ENCODE data around the gene TCF12. TPM values are rescaled to one million over a fixed set of nuclear protein-coding genes. Genes with fewer than 3 reads are reported as not detected.
A peak's percentile ranks its signal among the peaks of the same experiment; 100 is the strongest.

TCF12 gene
- total RNA-seq, 1 experiment from 2014 or later: 189 TPM

- Histone ChIP-seq H4K20me1 (ENCODE audit: insufficient read depth, low read depth, low read length) (no peaks in the 10 kb centered on the region), H2AFZ (ENCODE audit: low read length) (no peak overlapping the region), H3K4me3 (ENCODE audit: low read length) (no peak overlapping the region), H3K9ac (ENCODE audit: low read length) (no peak overlapping the region), H3K4me2 (ENCODE audit: low read depth, low read length, poor library complexity, severe bottlenecking) (peak overlapping the region; percentile 59), H3K4me1 (ENCODE audit: low read length) (peaks cover 24% of the 10 kb centered on the region), H3K36me3 (ENCODE audit: insufficient read depth, low read length) (peaks cover 9% of the 10 kb centered on the region; the same call in 1 of the 2 replicates), H3K79me2 (ENCODE audit: low read length) (no peaks in the 10 kb centered on the region), H3K27ac (ENCODE audit: low read length) (no peak overlapping the region), H3K9me3 (ENCODE audit: low read length) (no peaks in the 10 kb centered on the region), H3K9me2 (replicated peaks; ENCODE audit: insufficient read depth, low read length) (no peaks in the 10 kb centered on the region), H3K27me3 (ENCODE audit: low read length) (no peaks in the 10 kb centered on the region)
- no peak for DNase-seq
Observed at GRCh38 chr15:57280464-57280863, 362.0 kb downstream of the TCF12 start.

GRCh38 chr15:57281321-57281720, 362.9 kb downstream of the TCF12 start:
- DNase-seq: peak; percentile 60
- H3K36me3 ChIP-seq (ENCODE audit: insufficient read depth, low read length): peaks cover 14% of the 10 kb centered on the region; the same call in 1 of the 2 replicates
- H3K27ac ChIP-seq (ENCODE audit: low read length): no peak overlapping the region
- no peak overlapping the region for H3K4me3 ChIP-seq (ENCODE audit: low read length)
- H3K27me3 ChIP-seq (ENCODE audit: low read length): no peaks in the 10 kb centered on the region
- no peak overlapping the region for H2AFZ ChIP-seq (ENCODE audit: low read length)
- H3K9me3 ChIP-seq (ENCODE audit: low read length): no peaks in the 10 kb centered on the region
- H3K4me2 ChIP-seq (ENCODE audit: low read depth, low read length, poor library complexity, severe bottlenecking): peak overlapping the region; percentile 59
- H3K9me2 ChIP-seq (replicated peaks; ENCODE audit: insufficient read depth, low read length): no peaks in the 10 kb centered on the region
- H4K20me1 ChIP-seq (ENCODE audit: insufficient read depth, low read depth, low read length): no peaks in the 10 kb centered on the region
- peak overlapping the region; percentile 10; the same call in 1 of the 2 replicates for H3K9ac ChIP-seq (ENCODE audit: low read length)
- peaks cover 31% of the 10 kb centered on the region for H3K4me1 ChIP-seq (ENCODE audit: low read length)
- H3K79me2 ChIP-seq (ENCODE audit: low read length): no peaks in the 10 kb centered on the region

- no peak overlapping the region for H2AFZ ChIP-seq (ENCODE audit: low read length)
- H3K27ac ChIP-seq (ENCODE audit: low read length): no peak overlapping the region
- H4K20me1 ChIP-seq (ENCODE audit: insufficient read depth, low read depth, low read length): no peaks in the 10 kb centered on the region
- peaks cover 44% of the 10 kb centered on the region for H3K4me1 ChIP-seq (ENCODE audit: low read length)
- no peak for DNase-seq
- no peaks in the 10 kb centered on the region for H3K79me2 ChIP-seq (ENCODE audit: low read length)
- no peaks in the 10 kb centered on the region for H3K27me3 ChIP-seq (ENCODE audit: low read length)
- no peaks in the 10 kb centered on the region for H3K9me2 ChIP-seq (replicated peaks; ENCODE audit: insufficient read depth, low read length)
- H3K4me3 ChIP-seq (ENCODE audit: low read length): no peak overlapping the region
- no peak overlapping the region for H3K4me2 ChIP-seq (ENCODE audit: low read depth, low read length, poor library complexity, severe bottlenecking)
- peaks cover 16% of the 10 kb centered on the region; the same call in 1 of the 2 replicates for H3K36me3 ChIP-seq (ENCODE audit: insufficient read depth, low read length)
- H3K9me3 ChIP-seq (ENCODE audit: low read length): no peaks in the 10 kb centered on the region
- H3K9ac ChIP-seq (ENCODE audit: low read length): no peak overlapping the region
Observed at GRCh38 chr15:57282686-57283085, 364.2 kb downstream of the TCF12 start.

DNA sequence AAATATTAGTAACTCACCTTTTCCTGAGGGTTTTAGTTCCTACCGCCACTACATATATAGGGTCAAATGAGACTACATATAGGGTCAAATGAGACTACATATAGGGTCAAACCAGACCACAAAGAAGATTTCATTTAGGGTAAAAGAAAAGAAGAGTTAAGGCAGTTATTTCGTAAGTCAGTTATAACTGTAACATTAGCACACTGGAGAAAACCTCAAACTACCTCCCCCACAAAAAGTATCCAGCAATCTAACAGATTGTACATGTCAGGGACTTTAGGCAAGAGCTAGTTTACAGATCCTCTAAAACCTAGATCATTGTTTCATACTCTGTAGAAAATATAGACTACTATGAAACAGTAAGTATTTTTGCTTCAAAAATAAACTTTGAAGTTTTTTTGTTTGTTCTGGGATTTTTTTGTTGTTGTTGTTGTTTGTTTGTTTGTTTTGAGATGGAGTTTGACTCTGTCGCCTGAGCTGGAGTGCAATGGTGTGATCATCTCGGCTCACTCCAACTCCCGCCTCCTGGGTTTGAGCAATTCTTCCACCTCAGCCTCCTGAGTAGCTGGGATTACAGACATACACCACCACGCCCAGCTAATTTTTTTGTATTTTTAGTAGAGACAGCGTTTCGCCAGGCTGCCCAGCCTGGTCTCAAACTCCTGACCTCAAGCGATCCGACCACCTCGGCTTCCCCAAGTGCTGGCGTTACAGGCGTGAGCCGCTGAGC, 365.5 kb downstream of the TCF12 start:
- no peak overlapping the region for H3K4me2 ChIP-seq (ENCODE audit: low read depth, low read length, poor library complexity, severe bottlenecking)
- no peak overlapping the region for H3K4me3 ChIP-seq (ENCODE audit: low read length)
- no peaks in the 10 kb centered on the region for H3K9me3 ChIP-seq (ENCODE audit: low read length)

GRCh38 chr15:57284535-57284934, 366.1 kb downstream of the TCF12 start:
- H3K4me3 ChIP-seq (ENCODE audit: low read length): no peak overlapping the region
- H2AFZ ChIP-seq (ENCODE audit: low read length): no peak overlapping the region
- peaks cover 44% of the 10 kb centered on the region for H3K4me1 ChIP-seq (ENCODE audit: low read length)
- H4K20me1 ChIP-seq (ENCODE audit: insufficient read depth, low read depth, low read length): no peaks in the 10 kb centered on the region
- no peak overlapping the region for H3K4me2 ChIP-seq (ENCODE audit: low read depth, low read length, poor library complexity, severe bottlenecking)
- H3K9me2 ChIP-seq (replicated peaks; ENCODE audit: insufficient read depth, low read length): no peaks in the 10 kb centered on the region
- peaks cover 25% of the 10 kb centered on the region; the same call in 1 of the 2 replicates for H3K36me3 ChIP-seq (ENCODE audit: insufficient read depth, low read length)
- H3K79me2 ChIP-seq (ENCODE audit: low read length): no peaks in the 10 kb centered on the region
- H3K27me3 ChIP-seq (ENCODE audit: low read length): no peaks in the 10 kb centered on the region
- H3K9me3 ChIP-seq (ENCODE audit: low read length): no peaks in the 10 kb centered on the region
- no peak overlapping the region for H3K9ac ChIP-seq (ENCODE audit: low read length)
- DNase-seq: no peak
- no peak overlapping the region for H3K27ac ChIP-seq (ENCODE audit: low read length)

More for the DNA sequence above, 365.5 kb downstream of the TCF12 start:
- Histone ChIP-seq H3K79me2 (ENCODE audit: low read length) (no peaks in the 10 kb centered on the region), H2AFZ (ENCODE audit: low read length) (no peak overlapping the region), H3K36me3 (ENCODE audit: insufficient read depth, low read length) (peaks cover 24% of the 10 kb centered on the region; the same call in 1 of the 2 replicates), H3K27me3 (ENCODE audit: low read length) (no peaks in the 10 kb centered on the region), H4K20me1 (ENCODE audit: insufficient read depth, low read depth, low read length) (no peaks in the 10 kb centered on the region), H3K9me2 (replicated peaks; ENCODE audit: insufficient read depth, low read length) (no peaks in the 10 kb centered on the region), H3K27ac (ENCODE audit: low read length) (no peak overlapping the region), H3K9ac (ENCODE audit: low read length) (no peak overlapping the region), H3K4me1 (ENCODE audit: low read length) (peaks cover 47% of the 10 kb centered on the region)
- no peak for DNase-seq

DNA sequence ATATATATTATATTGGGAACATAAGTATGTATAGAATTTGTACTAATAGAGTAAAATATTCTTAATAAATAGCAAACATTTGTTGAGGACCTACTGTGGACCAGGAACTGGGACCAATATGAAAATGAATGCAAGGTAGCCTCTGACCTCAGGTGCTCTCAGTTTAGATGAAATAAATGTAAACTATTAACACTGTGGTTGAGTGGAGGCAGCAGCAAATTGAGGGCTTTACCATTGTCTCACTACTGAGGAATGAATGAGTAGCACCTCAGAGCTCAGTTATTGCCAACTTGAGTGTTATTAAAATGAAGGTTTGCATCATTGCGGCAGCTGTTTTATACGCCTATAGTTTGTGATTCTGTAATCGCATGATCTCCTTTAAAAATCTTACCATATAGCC, 366.9 kb downstream of the TCF12 start:
- H3K79me2 ChIP-seq (ENCODE audit: low read length): no peaks in the 10 kb centered on the region

DNA sequence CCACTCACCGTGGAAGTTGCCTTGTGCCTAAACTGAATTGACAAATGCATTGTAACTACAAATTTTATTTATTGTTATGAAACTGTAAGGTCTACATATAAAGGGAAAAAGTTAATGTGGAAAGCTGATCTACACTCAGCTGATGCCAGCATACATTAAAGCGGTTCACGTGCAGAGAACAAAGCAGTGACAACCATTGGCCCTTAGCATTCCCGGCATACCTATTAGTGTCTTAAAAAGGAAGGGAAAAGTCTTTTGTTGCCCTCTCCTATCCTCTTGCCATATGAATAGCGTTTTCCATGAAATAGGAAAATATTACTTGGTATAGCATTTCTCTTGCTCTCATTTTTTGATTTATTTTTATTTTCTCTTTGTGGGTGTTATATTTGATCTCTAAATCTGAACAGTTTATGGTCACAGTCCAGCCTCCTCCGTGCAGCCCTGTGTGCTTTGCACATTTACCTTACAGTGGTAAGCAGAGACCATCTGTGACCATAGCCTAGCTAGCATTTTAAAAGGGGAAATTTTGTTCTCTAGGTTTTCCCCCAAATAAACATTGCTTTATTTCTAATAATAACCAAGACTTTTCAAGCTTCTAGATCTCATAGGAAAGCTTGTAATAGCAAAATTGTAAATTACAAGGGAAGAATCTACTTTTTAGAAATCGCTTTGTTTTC, 368.1 kb downstream of the TCF12 start:
- Histone ChIP-seq H3K9me2 (replicated peaks; ENCODE audit: insufficient read depth, low read length) (no peaks in the 10 kb centered on the region), H4K20me1 (ENCODE audit: insufficient read depth, low read depth, low read length) (no peaks in the 10 kb centered on the region), H3K27ac (ENCODE audit: low read length) (no peak overlapping the region), H3K4me1 (ENCODE audit: low read length) (peaks cover 24% of the 10 kb centered on the region), H3K4me3 (ENCODE audit: low read length) (no peak overlapping the region), H3K9ac (ENCODE audit: low read length) (no peak overlapping the region), H2AFZ (ENCODE audit: low read length) (no peak overlapping the region), H3K36me3 (ENCODE audit: insufficient read depth, low read length) (peaks cover 25% of the 10 kb centered on the region; the same call in 1 of the 2 replicates), H3K27me3 (ENCODE audit: low read length) (no peaks in the 10 kb centered on the region), H3K79me2 (ENCODE audit: low read length) (no peaks in the 10 kb centered on the region), H3K9me3 (ENCODE audit: low read length) (no peaks in the 10 kb centered on the region), H3K4me2 (ENCODE audit: low read depth, low read length, poor library complexity, severe bottlenecking) (peak overlapping the region; percentile 25)
- no peak for DNase-seq

More for the DNA sequence above, 366.9 kb downstream of the TCF12 start:
- Histone ChIP-seq H3K9ac (ENCODE audit: low read length) (no peak overlapping the region), H3K9me3 (ENCODE audit: low read length) (no peaks in the 10 kb centered on the region), H3K36me3 (ENCODE audit: insufficient read depth, low read length) (peaks cover 25% of the 10 kb centered on the region; the same call in 1 of the 2 replicates), H3K4me1 (ENCODE audit: low read length) (peaks cover 36% of the 10 kb centered on the region), H3K9me2 (replicated peaks; ENCODE audit: insufficient read depth, low read length) (no peaks in the 10 kb centered on the region), H3K27me3 (ENCODE audit: low read length) (no peaks in the 10 kb centered on the region), H4K20me1 (ENCODE audit: insufficient read depth, low read depth, low read length) (no peaks in the 10 kb centered on the region), H3K27ac (ENCODE audit: low read length) (no peak overlapping the region), H2AFZ (ENCODE audit: low read length) (no peak overlapping the region), H3K4me2 (ENCODE audit: low read depth, low read length, poor library complexity, severe bottlenecking) (no peak overlapping the region), H3K4me3 (ENCODE audit: low read length) (no peak overlapping the region)
- no peak for DNase-seq

DNA sequence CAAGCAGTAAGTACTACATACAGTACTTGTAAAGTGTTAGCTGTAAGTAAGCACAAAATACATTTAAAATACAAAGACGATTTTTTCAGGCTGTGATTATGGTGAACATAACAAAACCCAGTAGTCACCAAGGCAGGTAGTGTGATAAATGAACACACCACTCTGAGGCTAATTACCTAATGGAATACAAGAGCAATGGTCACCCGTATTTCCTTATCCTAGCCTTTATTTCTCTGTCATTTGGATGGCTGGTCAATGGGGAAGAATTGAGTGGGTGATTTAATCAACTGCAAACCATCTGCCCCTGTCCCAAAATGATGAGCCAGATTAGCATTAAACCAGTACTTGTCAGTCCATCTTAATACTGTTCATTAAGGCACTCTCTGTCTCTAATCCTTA, 368.7 kb downstream of the TCF12 start:
- H3K9ac ChIP-seq (ENCODE audit: low read length): no peak overlapping the region
- peaks cover 25% of the 10 kb centered on the region; the same call in 1 of the 2 replicates for H3K36me3 ChIP-seq (ENCODE audit: insufficient read depth, low read length)
- H3K4me2 ChIP-seq (ENCODE audit: low read depth, low read length, poor library complexity, severe bottlenecking): peak overlapping the region; percentile 25
- H2AFZ ChIP-seq (ENCODE audit: low read length): no peak overlapping the region
- H3K4me1 ChIP-seq (ENCODE audit: low read length): peaks cover 24% of the 10 kb centered on the region
- DNase-seq: no peak
- H3K27me3 ChIP-seq (ENCODE audit: low read length): no peaks in the 10 kb centered on the region
- H3K4me3 ChIP-seq (ENCODE audit: low read length): no peak overlapping the region
- peak overlapping the region; percentile 0; the same call in 1 of the 2 replicates for H3K27ac ChIP-seq (ENCODE audit: low read length)
- H3K9me2 ChIP-seq (replicated peaks; ENCODE audit: insufficient read depth, low read length): no peaks in the 10 kb centered on the region
- no peaks in the 10 kb centered on the region for H3K9me3 ChIP-seq (ENCODE audit: low read length)
- H3K79me2 ChIP-seq (ENCODE audit: low read length): no peaks in the 10 kb centered on the region
- no peaks in the 10 kb centered on the region for H4K20me1 ChIP-seq (ENCODE audit: insufficient read depth, low read depth, low read length)
